SK-N-SH (cell line): Measurements from ENCODE around the gene PPP1R16B.

Experiments
- EP300 ChIP-seq, 2 experiments: IDR thresholded peaks; 2 replicates each; pipeline versions ENCODE4 v1.4.0 to v1.6.1; 2012; ENCODE audit warnings: borderline replicate concordance in 1 of 2, low read depth in 1 of 2, low read length in 1 of 2
- GATA2 ChIP-seq: sonication (generic); formaldehyde crosslinking; IDR thresholded peaks from 2 replicates; pipeline ENCODE4 v1.5.0; 2020; ENCODE audit warnings: mild to moderate bottlenecking, missing genetic modification reagents
- TF ChIP-seq, protein P1 (sequence below): IDR thresholded peaks from 2 replicates; pipeline ENCODE4 v1.4.0; 2012; ENCODE audit warnings: low read depth
- TF ChIP-seq, protein P2 (sequence below): IDR thresholded peaks from 2 replicates; pipeline ENCODE4 v1.6.1; 2012; ENCODE audit warnings: mild to moderate bottlenecking, low read depth, low read length, moderate library complexity
- TF ChIP-seq, protein P3 (sequence below): fragments of 200-600 bp; sonication (generic); IDR thresholded peaks from 2 replicates; pipeline ENCODE4 v1.6.1; 2017; ENCODE audit warnings: antibody characterized with exemption, mild to moderate bottlenecking, moderate library complexity
- TF ChIP-seq, protein P4 (sequence below): IDR thresholded peaks from 2 replicates; pipeline ENCODE4 v1.4.0; 2012; ENCODE audit warnings: low read depth, borderline replicate concordance
- TF ChIP-seq, protein P5 (sequence below): fragments of 150-350 bp; IDR thresholded peaks from 2 replicates; pipeline ENCODE4 v1.6.1; 2016; ENCODE audit warnings: mild to moderate bottlenecking, low read depth, low read length

DNA sequence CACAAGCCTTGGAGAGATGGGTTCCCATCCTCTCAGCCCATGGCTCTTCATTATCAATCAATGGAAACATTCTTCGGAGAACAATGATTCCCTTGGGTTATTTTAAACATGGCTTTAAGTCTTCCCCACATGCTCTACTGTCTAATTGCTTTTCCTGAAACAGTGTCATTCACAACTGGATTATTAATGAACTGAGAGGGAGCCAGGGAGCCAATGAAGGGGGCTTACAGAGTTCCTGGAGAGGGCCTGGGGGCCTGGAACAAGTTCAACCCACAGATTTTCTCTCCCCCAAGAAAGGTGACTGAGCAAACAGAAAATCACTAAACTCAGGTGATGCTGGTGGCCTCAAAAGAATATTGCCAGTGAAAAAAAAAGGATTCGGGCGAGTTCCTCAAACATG, 1.3 kb upstream of the PPP1R16B start:
- TF ChIP-seq, protein P1, sequence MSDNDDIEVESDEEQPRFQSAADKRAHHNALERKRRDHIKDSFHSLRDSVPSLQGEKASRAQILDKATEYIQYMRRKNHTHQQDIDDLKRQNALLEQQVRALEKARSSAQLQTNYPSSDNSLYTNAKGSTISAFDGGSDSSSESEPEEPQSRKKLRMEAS, result no peak
- TF ChIP-seq GATA2 (CRISPR knock-in tag) (no peak), EP300 (IDR thresholded peaks at IDR 0.05; ENCODE audit: borderline replicate concordance in 1 of 2, low read depth in 1 of 2, low read length in 1 of 2) (no peak)
- TF ChIP-seq, protein P2, sequence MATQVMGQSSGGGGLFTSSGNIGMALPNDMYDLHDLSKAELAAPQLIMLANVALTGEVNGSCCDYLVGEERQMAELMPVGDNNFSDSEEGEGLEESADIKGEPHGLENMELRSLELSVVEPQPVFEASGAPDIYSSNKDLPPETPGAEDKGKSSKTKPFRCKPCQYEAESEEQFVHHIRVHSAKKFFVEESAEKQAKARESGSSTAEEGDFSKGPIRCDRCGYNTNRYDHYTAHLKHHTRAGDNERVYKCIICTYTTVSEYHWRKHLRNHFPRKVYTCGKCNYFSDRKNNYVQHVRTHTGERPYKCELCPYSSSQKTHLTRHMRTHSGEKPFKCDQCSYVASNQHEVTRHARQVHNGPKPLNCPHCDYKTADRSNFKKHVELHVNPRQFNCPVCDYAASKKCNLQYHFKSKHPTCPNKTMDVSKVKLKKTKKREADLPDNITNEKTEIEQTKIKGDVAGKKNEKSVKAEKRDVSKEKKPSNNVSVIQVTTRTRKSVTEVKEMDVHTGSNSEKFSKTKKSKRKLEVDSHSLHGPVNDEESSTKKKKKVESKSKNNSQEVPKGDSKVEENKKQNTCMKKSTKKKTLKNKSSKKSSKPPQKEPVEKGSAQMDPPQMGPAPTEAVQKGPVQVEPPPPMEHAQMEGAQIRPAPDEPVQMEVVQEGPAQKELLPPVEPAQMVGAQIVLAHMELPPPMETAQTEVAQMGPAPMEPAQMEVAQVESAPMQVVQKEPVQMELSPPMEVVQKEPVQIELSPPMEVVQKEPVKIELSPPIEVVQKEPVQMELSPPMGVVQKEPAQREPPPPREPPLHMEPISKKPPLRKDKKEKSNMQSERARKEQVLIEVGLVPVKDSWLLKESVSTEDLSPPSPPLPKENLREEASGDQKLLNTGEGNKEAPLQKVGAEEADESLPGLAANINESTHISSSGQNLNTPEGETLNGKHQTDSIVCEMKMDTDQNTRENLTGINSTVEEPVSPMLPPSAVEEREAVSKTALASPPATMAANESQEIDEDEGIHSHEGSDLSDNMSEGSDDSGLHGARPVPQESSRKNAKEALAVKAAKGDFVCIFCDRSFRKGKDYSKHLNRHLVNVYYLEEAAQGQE, result no peak
- TF ChIP-seq, protein P3, sequence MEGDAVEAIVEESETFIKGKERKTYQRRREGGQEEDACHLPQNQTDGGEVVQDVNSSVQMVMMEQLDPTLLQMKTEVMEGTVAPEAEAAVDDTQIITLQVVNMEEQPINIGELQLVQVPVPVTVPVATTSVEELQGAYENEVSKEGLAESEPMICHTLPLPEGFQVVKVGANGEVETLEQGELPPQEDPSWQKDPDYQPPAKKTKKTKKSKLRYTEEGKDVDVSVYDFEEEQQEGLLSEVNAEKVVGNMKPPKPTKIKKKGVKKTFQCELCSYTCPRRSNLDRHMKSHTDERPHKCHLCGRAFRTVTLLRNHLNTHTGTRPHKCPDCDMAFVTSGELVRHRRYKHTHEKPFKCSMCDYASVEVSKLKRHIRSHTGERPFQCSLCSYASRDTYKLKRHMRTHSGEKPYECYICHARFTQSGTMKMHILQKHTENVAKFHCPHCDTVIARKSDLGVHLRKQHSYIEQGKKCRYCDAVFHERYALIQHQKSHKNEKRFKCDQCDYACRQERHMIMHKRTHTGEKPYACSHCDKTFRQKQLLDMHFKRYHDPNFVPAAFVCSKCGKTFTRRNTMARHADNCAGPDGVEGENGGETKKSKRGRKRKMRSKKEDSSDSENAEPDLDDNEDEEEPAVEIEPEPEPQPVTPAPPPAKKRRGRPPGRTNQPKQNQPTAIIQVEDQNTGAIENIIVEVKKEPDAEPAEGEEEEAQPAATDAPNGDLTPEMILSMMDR, result no peak
- TF ChIP-seq, protein P4, sequence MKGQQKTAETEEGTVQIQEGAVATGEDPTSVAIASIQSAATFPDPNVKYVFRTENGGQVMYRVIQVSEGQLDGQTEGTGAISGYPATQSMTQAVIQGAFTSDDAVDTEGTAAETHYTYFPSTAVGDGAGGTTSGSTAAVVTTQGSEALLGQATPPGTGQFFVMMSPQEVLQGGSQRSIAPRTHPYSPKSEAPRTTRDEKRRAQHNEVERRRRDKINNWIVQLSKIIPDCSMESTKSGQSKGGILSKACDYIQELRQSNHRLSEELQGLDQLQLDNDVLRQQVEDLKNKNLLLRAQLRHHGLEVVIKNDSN, result no peak
- TF ChIP-seq, protein P5, sequence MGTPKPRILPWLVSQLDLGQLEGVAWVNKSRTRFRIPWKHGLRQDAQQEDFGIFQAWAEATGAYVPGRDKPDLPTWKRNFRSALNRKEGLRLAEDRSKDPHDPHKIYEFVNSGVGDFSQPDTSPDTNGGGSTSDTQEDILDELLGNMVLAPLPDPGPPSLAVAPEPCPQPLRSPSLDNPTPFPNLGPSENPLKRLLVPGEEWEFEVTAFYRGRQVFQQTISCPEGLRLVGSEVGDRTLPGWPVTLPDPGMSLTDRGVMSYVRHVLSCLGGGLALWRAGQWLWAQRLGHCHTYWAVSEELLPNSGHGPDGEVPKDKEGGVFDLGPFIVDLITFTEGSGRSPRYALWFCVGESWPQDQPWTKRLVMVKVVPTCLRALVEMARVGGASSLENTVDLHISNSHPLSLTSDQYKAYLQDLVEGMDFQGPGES, result no peak
